ENCODE results near the gene DRC7. TPM values are rescaled to one million over a fixed set of nuclear protein-coding genes. Genes with fewer than 3 reads are reported as not detected.

The DRC7 gene
- total RNA-seq, 1 experiment from 2014 or later: 0.72 TPM

DNA sequence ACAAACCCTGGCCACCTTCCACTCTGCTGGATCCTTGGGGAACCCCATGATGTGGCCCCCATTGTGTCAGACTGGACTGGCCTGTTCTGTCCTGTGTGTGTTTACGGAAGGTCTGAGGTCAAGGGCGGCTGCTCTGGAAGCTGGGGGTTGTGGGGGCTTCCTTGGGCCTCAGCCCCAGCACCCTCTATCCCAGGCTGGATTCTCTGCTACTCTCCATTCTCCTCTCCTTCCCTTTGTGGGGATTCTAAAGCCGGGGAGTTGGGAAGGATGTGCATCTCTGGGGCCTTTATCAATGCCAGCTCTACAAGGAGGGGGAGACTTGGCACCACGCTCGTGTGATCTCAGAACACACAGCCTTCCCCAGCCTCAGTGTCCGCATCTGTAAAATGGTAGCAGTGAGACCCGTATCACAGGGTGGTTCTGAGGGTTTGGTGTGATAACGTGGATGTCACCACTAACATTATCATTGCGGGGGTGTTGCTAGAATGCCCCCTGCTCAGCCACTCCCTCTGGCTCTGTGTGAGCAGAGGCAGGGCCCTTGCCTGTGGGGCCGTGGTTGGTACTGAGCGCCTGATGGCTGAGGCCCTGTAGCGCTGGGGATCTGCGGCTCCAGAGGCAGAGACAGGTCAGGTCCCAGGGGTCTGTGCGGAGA is 48.1 kb upstream of the DRC7 start:
- H3K79me1 ChIP-seq (ENCODE audit: insufficient read depth, low read depth, low read length, poor library complexity, severe bottlenecking): no peaks in the 10 kb centered on the region
- no peaks in the 10 kb centered on the region for H3K27me3 ChIP-seq (ENCODE audit: insufficient read depth, low read length)
- peaks cover 3% of the 10 kb centered on the region for H4K20me1 ChIP-seq (ENCODE audit: control insufficient read depth, insufficient read depth, insufficient read length)
- no peak overlapping the region for H3K23ac ChIP-seq (ENCODE audit: insufficient read length, low read depth, low read length)
- Mint-ChIP-seq H3K27me3 (ENCODE audit: low read depth) (peaks cover 6% of the 10 kb centered on the region), H3K9me3 (no peaks in the 10 kb centered on the region), H3K4me1 (peaks cover 4 to 6% of the 10 kb centered on the region in 2 experiments; a peak in 3 of 4 replicates), H3K27ac (no peak overlapping the region), H3K4me3 (no peak overlapping the region), H3K36me3 (ENCODE audit: insufficient read depth in 1 of 3, low read depth in 3 of 3) (no peaks in the 10 kb centered on the region)
- no peak overlapping the region for H2BK15ac ChIP-seq (ENCODE audit: low read depth, low read length)
- H3K9ac ChIP-seq (ENCODE audit: extremely low read depth, insufficient read length, low read length): no peak overlapping the region
- TF ChIP-seq, protein P1, sequence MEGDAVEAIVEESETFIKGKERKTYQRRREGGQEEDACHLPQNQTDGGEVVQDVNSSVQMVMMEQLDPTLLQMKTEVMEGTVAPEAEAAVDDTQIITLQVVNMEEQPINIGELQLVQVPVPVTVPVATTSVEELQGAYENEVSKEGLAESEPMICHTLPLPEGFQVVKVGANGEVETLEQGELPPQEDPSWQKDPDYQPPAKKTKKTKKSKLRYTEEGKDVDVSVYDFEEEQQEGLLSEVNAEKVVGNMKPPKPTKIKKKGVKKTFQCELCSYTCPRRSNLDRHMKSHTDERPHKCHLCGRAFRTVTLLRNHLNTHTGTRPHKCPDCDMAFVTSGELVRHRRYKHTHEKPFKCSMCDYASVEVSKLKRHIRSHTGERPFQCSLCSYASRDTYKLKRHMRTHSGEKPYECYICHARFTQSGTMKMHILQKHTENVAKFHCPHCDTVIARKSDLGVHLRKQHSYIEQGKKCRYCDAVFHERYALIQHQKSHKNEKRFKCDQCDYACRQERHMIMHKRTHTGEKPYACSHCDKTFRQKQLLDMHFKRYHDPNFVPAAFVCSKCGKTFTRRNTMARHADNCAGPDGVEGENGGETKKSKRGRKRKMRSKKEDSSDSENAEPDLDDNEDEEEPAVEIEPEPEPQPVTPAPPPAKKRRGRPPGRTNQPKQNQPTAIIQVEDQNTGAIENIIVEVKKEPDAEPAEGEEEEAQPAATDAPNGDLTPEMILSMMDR (conservative IDR thresholded peaks at IDR 0.05): no peak
- H2BK5ac ChIP-seq (ENCODE audit: insufficient read length, low read length): no peak overlapping the region
- no peak overlapping the region for H2AFZ ChIP-seq (ENCODE audit: low read length)
- H2BK120ac ChIP-seq (ENCODE audit: low read depth, low read length, poor library complexity, severe bottlenecking): no peak overlapping the region
- H2AK5ac ChIP-seq (ENCODE audit: insufficient read length, low read length): no peak overlapping the region
- H3K4me2 ChIP-seq (ENCODE audit: insufficient read depth, insufficient read length, low read length): no peak overlapping the region
- no peaks in the 10 kb centered on the region for H3K23me2 ChIP-seq (ENCODE audit: insufficient read length, low read depth, low read length, poor library complexity, severe bottlenecking)
- no peak overlapping the region for H4K91ac ChIP-seq (ENCODE audit: insufficient read length, low read depth, low read length)
- no peak overlapping the region for H3K56ac ChIP-seq (ENCODE audit: insufficient read length, low read depth, low read length)
- DNase-seq: no peak
- H3K79me2 ChIP-seq (ENCODE audit: insufficient read depth, low read length): no peaks in the 10 kb centered on the region
- no peak overlapping the region for H3K27ac ChIP-seq (ENCODE audit: insufficient read length, low read depth, low read length)
- H3T11ph ChIP-seq (ENCODE audit: low read length): no peak overlapping the region
- H4K5ac ChIP-seq (ENCODE audit: insufficient read length, low read depth, low read length): no peak overlapping the region
- no peak overlapping the region for H4K8ac ChIP-seq (replicated peaks; ENCODE audit: insufficient read length, low read depth, low read length)
- no peak overlapping the region; the same call in 1 of the 2 replicates for H3K14ac ChIP-seq (ENCODE audit: insufficient read depth, low read length)
- no peak overlapping the region for H3K4ac ChIP-seq (ENCODE audit: low read depth, low read length)
- H3K9me3 ChIP-seq (ENCODE audit: control insufficient read depth, low read depth, low read length): no peaks in the 10 kb centered on the region
- H3K18ac ChIP-seq (ENCODE audit: insufficient read length, low read depth, low read length): no peak overlapping the region
- no peaks in the 10 kb centered on the region for H3K4me1 ChIP-seq (ENCODE audit: insufficient read depth, low read length)
- WGBS (ENCODE audit: extremely low coverage, insufficient read length, low lambda C conversion rate): no CpG with 5 or more reads among the region's 14 CpGs
- H2BK20ac ChIP-seq (ENCODE audit: low read depth, low read length, poor library complexity, severe bottlenecking): no peak overlapping the region
- no peak overlapping the region for H2BK12ac ChIP-seq (ENCODE audit: insufficient read length, low read depth, low read length)
